Fibroblast of pulmonary artery (primary cell): ENCODE results near the gene RAB30.
"Not testable (repeated sequence)": the region's sequence is repeated elsewhere in the genome, so short reads cannot be mapped to it uniquely, and the experiment has no call there.

Experiments used
- DNase-seq: peaks from one replicate; pipeline ENCODE4 v3.0.0-alpha.2; 2010; ENCODE audit warnings: low read depth
- H3K4me3 ChIP-seq: replicated peaks from 2 replicates; pipeline ENCODE4 v1.5.1; 2011; ENCODE audit warnings: low read depth, mild to moderate bottlenecking, control low read depth, low read length, moderate library complexity
- CTCF ChIP-seq: IDR thresholded peaks from 2 replicates; pipeline ENCODE4 v1.5.1; 2011; ENCODE audit warnings: mild to moderate bottlenecking, control low read depth, low read length, inconsistent platforms; ENCODE audit errors: missing control alignments

Gene RAB30

GRCh38 chr11:82945682-82946081 is 126.0 kb downstream of the RAB30 start:
- no peak for DNase-seq
- no peak overlapping the region for H3K4me3 ChIP-seq
- TF ChIP-seq CTCF = no peak

- not testable (repeated sequence) for H3K4me3 ChIP-seq, DNase-seq
Measured at GRCh38 chr11:82945041-82945440, 126.7 kb downstream of the RAB30 start.

GRCh38 chr11:82944198-82944597 is 127.5 kb downstream of the RAB30 start:
- TF ChIP-seq CTCF = no peak
- no peak overlapping the region for H3K4me3 ChIP-seq
- DNase-seq = no peak

GRCh38 chr11:82943430-82943829 is 128.3 kb downstream of the RAB30 start:
- not testable (repeated sequence) for DNase-seq, H3K4me3 ChIP-seq

- no peak overlapping the region for H3K4me3 ChIP-seq
- TF ChIP-seq CTCF = no peak
- no peak for DNase-seq
Measured at GRCh38 chr11:82942376-82942775, 129.3 kb downstream of the RAB30 start.

- TF ChIP-seq CTCF = no peak
- no peak for DNase-seq
Measured at GRCh38 chr11:82939456-82939855, 132.2 kb downstream of the RAB30 start.

GRCh38 chr11:82937554-82937953 is 134.1 kb downstream of the RAB30 start:
- no peak for TF ChIP-seq CTCF
- no peak for DNase-seq
- no peak overlapping the region for H3K4me3 ChIP-seq

More at GRCh38 chr11:82939456-82939855, 132.2 kb downstream of the RAB30 start:
- H3K4me3 ChIP-seq = no peak overlapping the region

- DNase-seq = peak; percentile 87
- no peak for TF ChIP-seq CTCF
- H3K4me3 ChIP-seq = no peak overlapping the region
Measured at GRCh38 chr11:82936261-82936660, 135.4 kb downstream of the RAB30 start.
